Calu3 (cell line): Measurements from ENCODE around the gene CTNND2. TPM values are rescaled to one million over a fixed set of nuclear protein-coding genes. Genes with fewer than 3 reads are reported as not detected.

Experiments
- BruUV-seq: library from RNA; stranded (reverse); fragments of 400-500 nt; replicated peaks from 2 replicates; lab custom pipeline; 2021; lab: Mats Ljungman, UMichigan
- CTCF ChIA-PET: fragments of 300-600 bp; sonication (Branson Sonifier 250); formaldehyde crosslinking; loops from one replicate; lab custom pipeline; 2022; ENCODE audit warnings: antibody characterized with exemption; lab: Charles Lee
- DNase-seq: peaks from one replicate; pipeline ENCODE4 v3.0.0; 2022
- H3K27ac Mint-ChIP-seq: one replicate; pipeline ENCODE4 v1.8.0; 2022; ENCODE audit warnings: mixed read lengths; ENCODE audit not compliant: unreplicated experiment
- H3K27me3 Mint-ChIP-seq: one replicate; pipeline ENCODE4 v1.8.0; 2022; ENCODE audit warnings: mixed read lengths; ENCODE audit not compliant: unreplicated experiment
- H3K36me3 Mint-ChIP-seq: one replicate; pipeline ENCODE4 v1.8.0; 2022; ENCODE audit warnings: mild to moderate bottlenecking, moderate library complexity, mixed read lengths; ENCODE audit not compliant: insufficient read depth, unreplicated experiment
- H3K4me1 Mint-ChIP-seq: one replicate; pipeline ENCODE4 v1.8.0; 2022; ENCODE audit warnings: mild to moderate bottlenecking, low read depth, mixed read lengths; ENCODE audit not compliant: unreplicated experiment
- H3K4me3 Mint-ChIP-seq: one replicate; pipeline ENCODE4 v1.8.0; 2022; ENCODE audit warnings: mild to moderate bottlenecking, low read depth, moderate library complexity, mixed read lengths; ENCODE audit not compliant: unreplicated experiment
- H3K9me3 Mint-ChIP-seq: one replicate; pipeline ENCODE4 v1.8.0; 2022; ENCODE audit warnings: low read depth, mixed read lengths; ENCODE audit not compliant: unreplicated experiment
- intact Hi-C: fragments of 100-400 bp; cut with micrococcal nuclease; formaldehyde crosslinking; loops from one replicate; pipeline ENCODE4 v1.10.0; 2022; ENCODE audit not compliant: unreplicated experiment
- total RNA-seq: library from RNA; stranded (reverse); gene quantifications from 2 replicates; pipeline ENCODE4 v1.2.3, GENCODE V29; 2022
- TF ChIP-seq, protein P1 (sequence below): fragments of 200-600 bp; IDR thresholded peaks from one replicate; pipeline ENCODE4 v1.8.0; 2022; ENCODE audit warnings: antibody characterized with exemption; ENCODE audit not compliant: unreplicated experiment

Gene CTNND2
- total RNA-seq, 1 experiment from 2014 or later, result 19.6 TPM

DNA sequence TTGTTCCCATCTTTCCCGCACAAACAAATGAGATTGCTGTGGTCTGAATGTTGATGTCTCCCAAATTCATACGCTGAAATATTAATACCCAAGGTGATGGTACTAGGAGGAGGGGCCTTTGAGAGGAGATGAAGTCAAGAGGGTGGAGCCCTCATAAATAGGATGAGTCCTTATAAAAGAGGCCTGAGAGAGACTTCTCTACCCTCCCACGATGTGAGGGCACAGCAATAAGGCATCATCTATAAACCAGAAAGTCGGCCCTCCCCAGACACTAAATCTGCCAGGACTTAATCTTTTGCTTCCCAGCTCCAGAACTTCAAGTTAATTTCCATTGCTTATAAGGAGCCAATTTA lies 170.4 kb downstream of the CTNND2 start:
- TF ChIP-seq, protein P1, sequence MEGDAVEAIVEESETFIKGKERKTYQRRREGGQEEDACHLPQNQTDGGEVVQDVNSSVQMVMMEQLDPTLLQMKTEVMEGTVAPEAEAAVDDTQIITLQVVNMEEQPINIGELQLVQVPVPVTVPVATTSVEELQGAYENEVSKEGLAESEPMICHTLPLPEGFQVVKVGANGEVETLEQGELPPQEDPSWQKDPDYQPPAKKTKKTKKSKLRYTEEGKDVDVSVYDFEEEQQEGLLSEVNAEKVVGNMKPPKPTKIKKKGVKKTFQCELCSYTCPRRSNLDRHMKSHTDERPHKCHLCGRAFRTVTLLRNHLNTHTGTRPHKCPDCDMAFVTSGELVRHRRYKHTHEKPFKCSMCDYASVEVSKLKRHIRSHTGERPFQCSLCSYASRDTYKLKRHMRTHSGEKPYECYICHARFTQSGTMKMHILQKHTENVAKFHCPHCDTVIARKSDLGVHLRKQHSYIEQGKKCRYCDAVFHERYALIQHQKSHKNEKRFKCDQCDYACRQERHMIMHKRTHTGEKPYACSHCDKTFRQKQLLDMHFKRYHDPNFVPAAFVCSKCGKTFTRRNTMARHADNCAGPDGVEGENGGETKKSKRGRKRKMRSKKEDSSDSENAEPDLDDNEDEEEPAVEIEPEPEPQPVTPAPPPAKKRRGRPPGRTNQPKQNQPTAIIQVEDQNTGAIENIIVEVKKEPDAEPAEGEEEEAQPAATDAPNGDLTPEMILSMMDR, result no peak
- no peaks in the 10 kb centered on the region for H3K27me3 Mint-ChIP-seq
- no peaks in the 10 kb centered on the region for H3K36me3 Mint-ChIP-seq
- H3K9me3 Mint-ChIP-seq, result no peaks in the 10 kb centered on the region
- peak overlapping the region; percentile 18 for H3K4me3 Mint-ChIP-seq
- CTCF ChIA-PET, result no interaction called here
- DNase-seq, result no peak
- no peak overlapping the region for H3K27ac Mint-ChIP-seq
- H3K4me1 Mint-ChIP-seq, result peaks cover 37% of the 10 kb centered on the region
- BruUV-seq, result no TSS peak
- intact Hi-C loops, result loop anchor here (5.0 kb wide), 1 partner anchor 118 kb away; no protein-coding TSS in a partner anchor

DNA sequence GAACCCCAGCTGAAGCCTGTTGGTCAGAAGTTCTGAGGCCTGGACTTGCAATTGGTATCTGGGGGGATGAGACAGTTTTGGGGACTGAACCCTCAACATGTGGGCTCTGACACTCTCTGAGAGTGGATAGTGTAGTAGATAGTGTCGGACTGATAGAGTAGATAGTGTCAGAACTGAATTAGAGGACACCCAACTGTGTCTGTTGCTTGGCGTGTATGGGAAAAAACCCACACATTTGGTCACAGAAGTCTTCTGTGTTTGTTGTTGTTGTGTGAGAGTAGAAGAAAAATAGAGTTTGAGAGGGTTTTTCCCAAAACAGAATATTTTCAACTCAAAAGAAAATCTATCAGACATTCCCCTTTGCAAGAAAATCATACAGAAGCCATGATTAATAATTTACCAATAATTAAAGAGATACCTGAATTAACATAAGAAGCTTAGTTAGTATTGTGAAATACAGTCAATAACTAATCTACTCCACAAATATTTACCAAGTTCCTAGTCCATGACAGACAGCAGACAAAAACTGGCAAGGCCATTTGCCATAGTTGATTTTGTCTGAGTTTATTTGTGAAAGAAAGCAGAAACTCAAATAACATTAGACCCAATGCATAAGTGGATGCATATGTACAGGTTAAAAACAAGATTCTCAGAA lies 170.9 kb downstream of the CTNND2 start:
- CTCF ChIA-PET, result no interaction called here
- H3K9me3 Mint-ChIP-seq, result no peaks in the 10 kb centered on the region
- intact Hi-C loops, result loop anchor here (5.0 kb wide), 1 partner anchor 119 kb away; no protein-coding TSS in a partner anchor
- peaks cover 37% of the 10 kb centered on the region for H3K4me1 Mint-ChIP-seq
- no peaks in the 10 kb centered on the region for H3K36me3 Mint-ChIP-seq
- BruUV-seq, result no TSS peak
- no peak for DNase-seq
- TF ChIP-seq, protein P1, result no peak
- H3K27me3 Mint-ChIP-seq, result no peaks in the 10 kb centered on the region
- H3K4me3 Mint-ChIP-seq, result peak overlapping the region; percentile 5
- H3K27ac Mint-ChIP-seq, result no peak overlapping the region

DNA sequence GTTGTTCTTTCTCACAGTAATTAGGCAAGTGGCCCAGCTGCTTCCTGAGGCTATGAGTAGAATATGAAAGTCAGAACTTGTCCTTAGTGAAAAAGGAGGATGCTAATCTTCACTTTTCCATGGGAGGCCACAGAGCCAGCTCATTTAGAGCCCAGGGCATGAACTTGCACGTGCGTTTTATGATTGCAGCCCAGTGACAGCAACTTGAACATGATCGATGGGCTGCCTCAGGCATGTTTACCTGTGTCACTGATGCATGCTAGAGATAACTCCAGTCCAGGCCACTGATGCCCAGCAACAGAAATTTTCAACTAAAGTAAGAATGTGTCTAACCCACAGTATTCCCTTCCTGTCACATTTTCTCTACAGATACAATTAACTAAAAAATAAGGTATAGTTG lies 179.3 kb downstream of the CTNND2 start:
- Mint-ChIP-seq H3K9me3 (no peaks in the 10 kb centered on the region), H3K4me1 (peaks cover 24% of the 10 kb centered on the region), H3K36me3 (no peaks in the 10 kb centered on the region), H3K27me3 (no peaks in the 10 kb centered on the region), H3K27ac (no peak overlapping the region), H3K4me3 (no peak overlapping the region)
- peak; percentile 24 for DNase-seq
- CTCF ChIA-PET, result no interaction called here
- no TSS peak for BruUV-seq
- intact Hi-C loops, result loop anchor here (10.0 kb wide), 1 partner anchor 100 kb away; no protein-coding TSS in a partner anchor
- TF ChIP-seq, protein P1, result no peak

DNA sequence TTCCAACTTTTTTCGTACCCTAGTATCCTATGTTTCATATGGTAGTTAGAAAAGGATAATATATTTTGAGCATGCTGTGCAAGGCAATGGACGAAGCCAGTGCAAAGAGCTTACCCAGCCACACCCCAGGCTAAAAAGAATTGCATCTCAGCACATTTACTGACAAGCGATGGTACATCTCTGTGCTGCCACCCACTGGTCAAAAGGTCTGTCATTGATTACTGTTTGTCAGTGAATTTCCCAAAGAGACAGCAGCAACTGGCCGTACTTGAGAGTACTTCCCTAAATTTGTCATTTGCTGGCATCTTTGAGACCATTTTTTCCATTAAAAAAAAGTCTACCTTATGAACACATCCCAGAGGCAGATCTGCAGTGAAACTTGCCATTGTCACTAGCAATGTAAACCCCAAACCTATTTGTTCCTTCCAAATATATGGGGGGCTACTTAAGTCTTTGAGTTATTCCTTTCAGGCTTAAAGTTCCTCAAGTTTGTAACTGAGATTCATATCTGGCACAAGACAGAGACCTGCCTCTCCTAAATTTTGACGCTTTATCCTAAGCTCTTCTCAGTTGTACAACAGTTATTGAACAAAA lies 184.3 kb downstream of the CTNND2 start:
- intact Hi-C loops, result loop anchor here (1.0 to 10.0 kb wide), 2 partner anchors 95 to 453 kb away; no protein-coding TSS in a partner anchor
- no peaks in the 10 kb centered on the region for H3K27me3 Mint-ChIP-seq
- peak; percentile 73 for DNase-seq
- H3K4me3 Mint-ChIP-seq, result no peak overlapping the region
- H3K9me3 Mint-ChIP-seq, result no peaks in the 10 kb centered on the region
- no peaks in the 10 kb centered on the region for H3K36me3 Mint-ChIP-seq
- H3K4me1 Mint-ChIP-seq, result peaks cover 3% of the 10 kb centered on the region
- TF ChIP-seq, protein P1, result peak; percentile 53
- CTCF ChIA-PET, result interaction anchor here (0.6 to 1.7 kb wide), 4 partner anchors 10 to 304 kb away, joined by 3 to 5 read pairs (median 3); no protein-coding TSS in a partner anchor
- no TSS peak for BruUV-seq
- H3K27ac Mint-ChIP-seq, result no peak overlapping the region
